Astrocyte of the hippocampus (primary cell): ENCODE data around the gene TSPAN5.
A peak's percentile ranks its signal among the peaks of the same experiment; 100 is the strongest.

Source experiments
- DNase-seq: peaks from one replicate; pipeline ENCODE4 v3.0.0; 2011; ENCODE audit warnings: low read depth, low spot score

The TSPAN5 gene

DNA sequence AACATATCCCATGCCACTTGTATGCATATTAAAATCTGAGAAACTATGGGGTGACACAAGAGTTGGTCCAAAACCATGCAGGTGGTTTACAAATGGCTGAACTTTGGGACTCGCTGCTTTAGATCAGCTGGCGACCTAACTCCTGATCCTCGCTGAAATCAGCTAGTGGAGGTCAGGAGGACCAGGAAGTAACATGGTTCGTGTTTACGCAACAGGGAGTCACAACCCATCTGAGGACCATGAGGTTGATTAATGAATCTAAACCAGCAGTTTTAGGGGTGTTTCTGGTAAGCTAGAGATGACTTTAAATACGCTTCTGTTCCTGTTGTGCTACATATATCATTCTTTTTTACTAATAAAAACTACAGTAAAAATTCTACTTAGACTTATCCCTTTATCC lies 12.9 kb downstream of the TSPAN5 start:
- no peak for DNase-seq

DNA sequence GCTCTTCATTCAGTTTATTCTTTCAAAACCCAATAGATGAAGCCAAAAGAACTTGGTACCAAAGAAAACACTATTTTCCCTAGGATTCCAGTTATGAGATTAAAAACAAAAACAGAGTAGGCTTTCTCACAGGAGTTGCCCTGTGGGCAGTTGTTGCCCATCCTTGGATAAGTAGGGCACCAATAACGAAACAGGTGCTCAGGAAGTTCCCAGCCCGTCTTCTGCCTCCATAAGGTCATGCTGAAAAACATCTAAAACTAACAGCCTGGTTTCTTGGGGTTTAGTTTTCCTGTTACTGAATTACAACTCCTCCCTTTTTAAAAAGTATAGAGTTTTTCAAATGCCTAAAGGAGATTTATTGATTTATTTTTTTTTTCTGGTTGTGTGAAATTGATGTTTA lies 14.7 kb downstream of the TSPAN5 start:
- DNase-seq, result no peak

DNA sequence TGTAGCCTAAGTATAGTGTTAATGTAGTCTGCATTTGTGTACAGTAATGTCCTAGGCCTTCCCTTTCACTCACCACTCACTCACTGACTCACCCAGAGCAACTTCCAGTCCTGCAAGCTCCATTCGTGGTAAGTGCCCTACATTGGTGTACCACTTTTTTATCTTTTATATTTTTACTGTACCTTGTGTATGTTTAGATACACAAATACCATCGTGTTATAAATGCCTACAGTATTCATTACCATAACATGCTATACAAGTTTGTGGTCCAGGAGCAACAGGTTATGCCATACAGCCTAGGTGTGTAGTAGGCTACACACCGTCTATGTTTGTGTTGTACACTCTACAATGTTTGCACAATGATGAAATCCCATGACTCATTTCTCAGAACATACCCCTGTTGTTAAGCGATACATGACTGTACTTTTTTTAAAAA lies 15.4 kb downstream of the TSPAN5 start:
- peak; percentile 51 for DNase-seq

DNA sequence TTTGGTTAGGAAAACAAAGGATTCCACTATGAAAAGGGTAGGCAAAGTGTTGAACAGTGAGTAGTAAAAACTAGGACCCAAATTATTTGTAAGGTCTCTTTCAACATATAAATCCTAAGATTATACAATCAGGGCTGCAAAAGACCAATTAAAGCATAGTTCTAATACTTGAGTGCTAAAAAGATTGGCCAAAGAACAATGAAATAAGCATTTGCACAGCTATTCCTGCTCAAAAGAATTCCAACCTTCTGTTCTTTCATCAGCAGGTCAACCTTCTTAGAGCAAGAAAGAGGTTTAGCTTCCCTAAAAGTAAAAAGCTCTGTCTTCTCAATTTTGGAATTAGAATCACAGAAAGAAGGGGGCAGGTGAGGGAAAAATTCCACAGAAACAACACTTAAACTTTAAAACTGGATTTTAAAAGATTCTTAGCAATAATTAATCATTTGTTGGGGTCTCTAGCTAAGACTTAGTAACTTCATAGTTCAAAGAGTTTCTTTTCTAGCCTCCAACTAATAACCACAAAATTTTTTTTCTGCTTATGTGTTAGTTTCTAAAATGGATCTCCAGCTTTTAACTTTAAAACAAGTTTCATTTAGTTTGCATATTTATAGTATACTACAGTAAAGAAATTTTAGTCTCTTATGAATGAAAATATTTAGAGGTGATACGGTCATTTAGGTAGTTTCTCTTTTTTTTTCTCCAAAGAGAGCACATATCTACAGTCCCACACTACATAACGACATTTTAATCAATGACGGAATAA lies 16.3 kb downstream of the TSPAN5 start:
- peak; percentile 48 for DNase-seq

DNA sequence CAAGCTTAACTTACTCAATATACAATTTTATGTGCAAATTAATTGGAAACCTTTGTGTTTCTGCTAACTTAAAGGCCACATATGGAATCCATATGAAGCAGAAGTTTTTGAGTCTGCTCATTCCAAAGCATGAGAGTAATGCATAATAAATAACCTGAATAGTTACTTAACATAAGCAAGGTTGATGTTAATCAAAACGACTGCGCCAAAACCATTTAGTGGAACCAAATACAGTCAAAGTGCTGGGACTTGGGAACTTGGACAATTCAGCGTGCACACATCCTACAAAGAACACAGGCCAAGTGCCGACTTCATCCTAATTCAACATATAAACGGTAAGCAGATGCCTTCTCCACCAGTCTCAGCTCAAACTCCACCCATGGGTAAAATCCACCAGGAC lies 17.0 kb downstream of the TSPAN5 start:
- DNase-seq, result no peak

DNA sequence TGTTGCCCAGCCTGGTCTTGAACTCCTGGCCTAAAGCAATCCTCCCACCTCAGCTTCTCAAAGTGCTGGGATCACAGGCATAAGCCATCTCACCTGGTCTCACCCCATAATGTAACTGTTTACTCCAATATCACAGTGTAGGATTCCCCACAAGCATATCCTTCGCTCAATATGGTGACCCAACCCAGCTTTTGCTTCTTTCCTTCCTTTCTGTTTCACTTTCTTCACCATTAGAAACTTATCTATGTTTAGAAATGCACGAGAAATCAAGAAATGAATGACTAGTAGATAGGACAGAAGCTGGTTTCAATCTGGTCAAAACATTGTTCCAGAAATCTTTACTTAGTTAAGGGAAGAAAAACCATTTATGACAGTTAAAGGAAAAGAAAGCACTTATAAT lies 18.9 kb downstream of the TSPAN5 start:
- no peak for DNase-seq

DNA sequence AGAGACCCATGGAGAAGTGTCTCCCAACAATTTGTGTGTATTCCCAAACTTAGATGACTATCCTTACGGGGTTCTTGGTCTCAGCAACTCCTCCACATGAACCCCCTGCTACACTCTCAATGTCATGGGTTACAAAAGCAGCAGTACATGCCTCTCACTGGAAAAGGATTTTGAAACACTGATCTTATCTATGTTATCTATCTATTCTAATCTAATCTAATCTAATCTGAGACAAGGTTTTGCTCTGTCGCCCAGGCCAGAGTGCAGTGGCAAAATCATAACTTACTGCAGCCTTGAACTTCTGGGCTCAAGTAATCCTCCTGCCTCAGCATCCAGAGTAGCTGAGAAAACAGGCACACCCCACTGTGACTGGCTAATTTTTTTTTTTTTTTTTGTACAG lies 19.3 kb downstream of the TSPAN5 start:
- DNase-seq, result no peak

DNA sequence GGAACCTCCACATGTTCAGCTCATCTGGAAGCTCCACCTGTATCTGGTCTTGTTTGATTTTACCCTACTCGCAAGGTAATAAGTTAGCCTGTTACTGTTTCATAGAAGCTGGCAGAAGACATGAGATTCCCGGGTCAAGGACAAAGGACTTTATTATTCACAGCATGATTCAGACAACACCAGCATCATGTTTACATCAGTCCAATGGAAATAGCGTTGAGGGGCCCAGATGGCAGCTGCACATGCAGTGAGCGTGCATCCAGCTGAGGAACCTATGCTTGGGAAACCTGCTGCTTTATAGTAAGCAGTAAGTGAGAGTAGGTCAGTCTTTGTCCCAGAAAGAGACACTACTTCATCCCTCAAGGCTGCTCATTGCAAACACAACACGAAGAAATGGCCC lies 19.8 kb downstream of the TSPAN5 start:
- DNase-seq, result no peak

DNA sequence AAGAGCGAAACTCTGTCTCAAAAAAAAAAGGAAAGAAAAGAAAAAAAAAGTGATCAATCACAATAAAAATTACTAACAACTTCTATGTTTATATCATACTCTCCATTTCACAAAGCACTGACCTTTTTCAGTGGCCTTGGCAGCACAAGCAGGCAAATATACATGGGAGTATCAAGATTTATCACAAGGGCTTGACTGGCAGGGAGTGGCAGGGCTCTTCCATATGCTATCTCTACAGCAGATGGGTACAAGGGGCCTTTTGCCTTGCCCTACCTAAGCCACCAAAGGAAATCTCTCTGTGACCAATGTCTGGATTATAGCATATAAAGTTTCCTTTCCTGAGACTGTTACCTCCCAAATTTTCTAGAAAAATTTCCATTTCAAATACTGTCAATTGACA lies 24.4 kb downstream of the TSPAN5 start:
- no peak for DNase-seq

DNA sequence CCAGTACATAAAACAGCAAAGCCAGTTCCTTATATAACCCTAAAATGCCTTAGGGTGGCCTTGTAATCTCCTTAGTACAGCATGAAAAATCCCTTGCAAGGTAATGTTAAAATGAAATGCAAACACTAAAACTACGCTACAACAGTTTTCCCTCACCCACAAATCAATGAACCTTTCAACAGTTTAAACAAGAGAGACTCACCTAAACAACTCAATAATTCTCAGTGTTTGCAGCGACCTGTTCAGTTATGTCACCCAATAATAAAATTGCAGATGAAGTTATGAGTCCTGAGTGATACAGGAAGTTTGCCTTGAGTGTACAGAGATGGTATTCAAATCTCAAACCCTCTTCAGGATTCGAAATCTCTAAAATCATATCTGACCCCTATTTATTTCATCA lies 25.3 kb downstream of the TSPAN5 start:
- DNase-seq, result no peak

DNA sequence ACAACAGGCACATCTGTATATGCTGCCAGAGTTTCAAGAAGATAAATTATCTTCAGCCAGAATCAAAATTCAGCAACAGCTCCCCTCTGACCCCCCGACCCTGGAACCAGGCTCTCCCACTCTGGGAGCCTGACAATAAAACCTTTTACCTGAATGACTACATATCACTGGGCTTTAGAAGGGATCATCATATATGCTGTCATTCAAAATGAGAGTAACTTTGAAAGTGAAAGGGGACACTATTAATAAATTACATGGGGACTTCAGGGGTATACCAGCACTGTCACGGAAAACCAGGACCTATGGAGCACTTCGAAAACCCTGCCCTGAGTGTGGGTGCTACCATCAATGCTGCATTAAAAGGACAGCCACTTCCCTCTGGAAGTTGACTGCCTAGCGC lies 26.2 kb downstream of the TSPAN5 start:
- DNase-seq, result no peak

DNA sequence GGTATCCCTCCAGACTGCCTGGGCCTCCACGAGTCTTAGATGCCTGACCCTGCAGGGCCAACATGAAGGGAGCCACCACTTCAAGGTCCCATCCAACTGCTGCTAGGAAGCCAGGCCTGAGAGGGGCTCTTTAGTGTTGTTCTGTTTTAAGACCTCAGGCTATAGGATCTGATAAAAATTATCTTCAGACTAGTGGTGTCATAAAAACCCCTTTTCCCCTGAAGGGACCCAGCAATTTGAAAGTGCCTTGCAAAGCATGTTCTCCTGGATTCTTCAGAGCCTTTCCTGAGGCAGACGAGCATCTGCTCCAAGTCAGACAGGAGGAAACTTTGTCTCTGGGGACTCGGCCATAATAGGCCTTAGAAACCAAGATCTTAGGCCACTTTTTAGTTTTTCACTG lies 26.9 kb downstream of the TSPAN5 start:
- no peak for DNase-seq

DNA sequence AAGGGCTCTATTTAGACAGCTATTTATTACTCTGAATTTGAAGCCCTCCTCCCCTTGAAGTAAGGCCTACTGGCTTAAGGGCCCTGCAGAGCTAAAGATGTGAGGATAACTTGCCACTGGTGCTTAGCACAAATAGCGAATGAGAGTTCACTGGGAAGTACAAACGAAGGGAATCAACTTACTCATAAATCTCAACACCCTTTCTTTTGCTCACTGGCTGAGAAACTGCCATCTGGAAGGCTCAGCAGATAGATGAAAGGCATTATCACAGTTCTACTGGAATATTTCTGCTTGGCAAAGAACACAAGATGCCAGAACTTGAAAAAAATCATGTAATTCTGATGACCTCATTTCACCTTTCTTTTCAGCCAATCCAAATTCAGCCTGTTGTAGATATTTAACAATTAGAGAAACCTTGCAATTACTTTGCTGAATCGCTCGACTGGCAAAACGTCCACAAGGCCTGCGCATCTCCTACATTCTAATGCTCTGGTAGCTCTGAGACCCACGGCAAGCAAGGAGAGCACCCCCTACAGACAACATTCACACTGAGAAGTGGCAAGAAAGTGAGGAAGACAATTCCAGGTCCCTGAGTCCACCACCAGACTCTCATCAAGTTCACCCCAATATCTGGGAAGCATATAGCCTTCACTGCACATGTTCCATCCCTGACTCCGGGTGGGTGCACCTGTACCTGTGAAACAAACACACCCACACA lies 27.5 kb downstream of the TSPAN5 start:
- no peak for DNase-seq

DNA sequence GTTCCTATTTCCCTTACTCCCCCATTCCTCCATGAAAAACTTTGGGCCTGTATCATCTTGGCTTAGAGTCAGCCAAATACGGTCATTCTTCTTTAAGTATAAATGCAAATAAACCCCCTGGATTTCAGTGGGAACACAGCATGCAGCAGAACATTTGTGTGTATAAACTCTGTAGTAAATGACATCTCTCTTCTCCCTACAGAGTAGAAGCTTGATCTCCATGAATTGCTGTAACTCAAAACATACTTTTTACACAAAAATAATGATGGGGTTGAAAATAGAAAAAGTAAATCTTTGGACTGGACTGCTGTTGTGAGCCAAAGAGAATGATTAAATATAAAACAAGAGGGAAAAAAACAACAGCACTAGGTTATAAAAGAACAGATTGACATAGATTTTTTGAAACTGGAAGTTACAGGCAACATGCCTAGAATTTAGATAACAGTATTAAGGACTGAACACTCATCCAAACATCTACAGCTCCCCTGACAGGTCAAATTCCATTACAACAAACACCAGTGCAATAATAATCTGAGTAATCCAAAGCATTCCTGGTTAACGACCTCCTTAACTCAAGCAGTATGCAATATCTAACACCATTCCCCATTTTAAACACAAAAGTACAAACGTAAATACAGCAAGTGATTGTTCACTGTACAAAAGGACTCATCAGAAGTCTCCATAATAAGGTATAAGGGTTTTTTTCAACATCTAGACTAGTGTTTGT lies 30.7 kb downstream of the TSPAN5 start:
- DNase-seq, result peak; percentile 71

DNA sequence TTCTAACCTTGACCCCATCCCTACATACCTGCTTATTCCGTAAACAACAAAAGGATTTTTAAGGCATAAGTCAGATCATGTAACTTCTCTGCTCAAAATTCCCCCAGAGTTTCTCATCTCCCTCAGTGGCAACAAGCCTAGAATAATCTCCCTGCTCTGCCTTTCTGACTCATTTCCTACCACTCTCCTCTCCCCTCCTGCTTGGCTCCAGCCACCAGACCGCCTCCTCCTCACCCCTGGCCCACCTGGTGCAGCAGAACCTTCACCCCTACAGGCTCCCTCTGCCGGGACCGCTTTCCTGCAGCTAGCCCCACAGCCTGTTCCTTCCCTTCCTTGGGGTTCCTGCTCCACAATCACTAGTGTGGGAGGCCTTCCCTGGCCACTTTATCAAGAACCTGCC lies 32.1 kb downstream of the TSPAN5 start:
- DNase-seq, result peak; percentile 93

DNA sequence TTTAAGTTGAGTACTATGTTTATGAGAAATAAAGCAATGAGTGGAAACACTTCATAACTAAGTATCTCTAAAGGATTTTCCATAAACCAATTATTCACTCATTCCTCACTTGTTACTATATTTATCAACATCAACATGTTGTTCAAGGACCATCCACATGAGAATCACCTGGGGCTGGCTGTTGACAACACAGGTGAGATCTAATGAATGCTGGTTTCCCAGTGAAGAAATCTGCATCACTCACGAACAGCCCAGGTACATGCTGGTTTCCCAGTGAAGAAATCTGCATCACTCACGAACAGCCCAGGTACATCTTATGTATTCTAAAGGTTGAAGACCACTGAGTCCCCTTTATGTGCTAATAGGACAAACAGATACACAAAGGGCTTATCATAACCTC lies 32.5 kb downstream of the TSPAN5 start:
- no peak for DNase-seq

DNA sequence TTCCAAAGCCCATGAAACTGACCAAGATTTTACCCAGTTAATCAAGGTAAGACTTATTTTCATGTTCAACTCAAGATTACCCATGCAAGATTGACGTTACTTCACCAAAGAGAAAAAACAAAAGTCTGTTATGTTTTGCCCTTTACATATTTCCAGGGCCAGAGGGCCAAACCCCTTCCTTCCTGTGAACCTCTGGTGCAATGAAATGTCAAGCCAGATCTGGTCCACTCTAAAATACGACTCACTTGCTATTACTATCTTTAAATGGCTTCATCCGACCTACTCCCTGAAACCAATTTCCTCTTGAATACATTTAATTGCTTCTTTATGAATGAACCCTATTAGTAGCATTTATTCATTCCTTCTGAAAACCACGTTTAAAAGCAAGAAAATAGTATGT lies 33.0 kb downstream of the TSPAN5 start:
- no peak for DNase-seq

DNA sequence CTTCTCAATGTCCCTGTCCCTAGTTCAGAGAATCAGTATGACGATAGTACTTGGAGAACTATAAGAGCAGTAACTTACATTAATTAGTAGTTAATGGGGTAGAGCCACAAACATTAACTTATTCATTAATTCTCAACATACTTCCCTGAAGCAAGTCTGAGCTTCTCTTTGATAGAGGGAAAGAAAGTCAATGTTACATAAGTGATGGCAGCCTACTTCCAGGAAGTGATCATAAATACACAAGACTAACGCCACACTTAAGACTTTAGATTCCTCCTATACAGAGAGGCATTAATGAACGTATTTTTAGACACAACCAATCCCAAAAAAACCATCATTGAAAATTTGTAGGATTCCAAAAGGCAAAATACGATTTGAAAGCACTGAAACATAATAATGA lies 33.8 kb downstream of the TSPAN5 start:
- no peak for DNase-seq

DNA sequence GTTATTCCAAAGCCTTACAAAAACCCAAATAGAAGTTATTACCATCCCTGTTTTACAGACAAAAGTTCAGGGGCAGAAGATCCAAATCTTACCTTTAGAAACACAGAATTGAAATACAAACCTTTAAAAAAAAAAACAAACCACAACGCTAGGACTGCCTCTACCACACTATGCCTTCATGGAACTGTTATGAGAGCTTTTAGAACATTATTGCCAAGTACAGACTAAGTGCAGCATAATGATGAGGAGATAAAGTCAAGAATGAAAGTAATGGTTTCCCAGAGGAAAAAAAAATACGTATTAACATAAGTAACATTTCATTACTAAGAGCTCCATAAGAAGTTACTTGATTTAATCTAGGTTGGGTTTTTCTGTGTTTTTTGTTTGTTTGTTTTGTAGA lies 34.3 kb downstream of the TSPAN5 start:
- DNase-seq, result no peak

DNA sequence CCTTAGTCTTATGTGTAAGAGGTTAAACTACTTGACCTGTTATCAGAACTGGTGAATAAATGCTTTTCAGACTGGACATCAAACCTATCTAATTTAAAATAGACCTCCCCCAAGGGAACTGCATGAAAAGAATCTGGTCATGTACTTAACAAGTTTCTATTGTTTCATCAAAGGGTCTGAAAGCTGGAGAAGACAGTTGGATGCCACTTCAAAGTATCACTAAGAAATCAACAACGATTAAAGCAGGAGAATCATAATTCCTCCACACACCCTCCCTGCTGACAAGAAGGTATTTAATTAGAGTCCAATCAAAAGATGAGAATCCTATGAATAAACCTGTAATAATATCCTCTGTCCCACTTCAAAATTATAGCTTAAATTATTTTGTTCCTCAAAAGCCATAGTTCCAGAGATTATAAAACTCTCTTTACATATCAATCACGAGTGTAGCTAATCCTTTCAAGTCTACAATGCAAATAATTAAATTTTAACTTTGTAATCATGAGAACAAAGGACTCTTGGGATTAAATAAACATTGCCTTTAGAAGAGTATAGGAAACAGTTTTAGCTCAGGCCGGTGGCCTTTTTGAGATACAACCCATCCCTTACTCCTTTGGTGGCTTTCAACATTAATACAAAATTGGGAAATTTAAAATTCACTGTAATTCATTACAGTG lies 35.1 kb downstream of the TSPAN5 start:
- no peak for DNase-seq

DNA sequence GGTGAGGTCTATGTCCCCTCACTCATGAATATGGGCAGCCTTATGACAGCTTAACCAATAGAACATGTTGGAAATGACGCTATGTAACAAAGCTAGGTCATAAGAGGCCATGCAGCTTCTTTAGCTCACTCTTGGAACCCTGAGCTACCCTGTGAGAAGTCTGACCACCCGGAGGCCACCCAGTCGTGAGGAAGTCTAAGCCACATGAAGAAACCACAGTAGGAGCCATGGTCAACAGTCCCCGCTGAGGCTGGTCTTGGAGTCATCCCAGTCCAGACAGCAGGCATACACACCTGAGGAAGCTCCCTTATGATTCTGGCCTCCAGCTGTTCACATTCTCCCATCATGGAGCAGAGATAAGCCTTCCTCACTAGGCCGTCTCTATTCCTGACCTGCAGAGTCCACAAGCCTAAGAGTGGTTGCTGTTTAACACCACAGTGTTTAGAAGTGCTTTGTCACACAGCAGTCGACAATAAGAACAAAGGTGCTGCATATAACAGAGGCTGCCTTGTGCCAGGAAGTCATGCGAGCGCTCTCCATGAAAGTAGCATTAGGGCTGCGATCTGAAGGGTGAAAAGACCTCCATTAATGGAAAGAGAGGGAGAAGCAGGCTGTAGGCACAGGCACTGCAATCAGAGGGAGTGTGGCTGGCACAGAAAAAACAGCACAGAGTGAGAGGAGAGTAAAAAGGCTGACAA lies 38.2 kb downstream of the TSPAN5 start:
- DNase-seq, result no peak

DNA sequence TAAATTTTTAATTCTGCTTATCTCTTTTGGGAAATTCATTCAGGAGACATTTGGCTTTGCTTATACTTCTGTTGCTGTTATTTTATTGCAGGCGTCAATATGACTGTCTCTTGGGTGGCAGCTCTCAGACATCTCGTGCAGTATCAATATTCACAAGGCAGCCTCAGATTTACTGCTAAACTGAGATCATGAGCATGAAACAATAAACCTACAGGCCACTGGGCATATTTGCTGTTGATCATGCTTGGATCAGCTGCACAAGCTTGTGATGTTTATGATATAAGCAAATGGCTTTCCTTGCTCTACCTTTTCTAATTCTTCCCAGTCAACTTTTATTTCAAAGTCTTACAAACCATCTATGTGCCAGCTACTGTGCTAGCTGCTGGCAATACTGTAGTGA lies 39.2 kb downstream of the TSPAN5 start:
- DNase-seq, result no peak
